Right cardiac atrium (tissue), 5 donors: ENCODE results near the gene GUK1. TPM values are rescaled to one million over a fixed set of nuclear protein-coding genes. Genes with fewer than 3 reads are reported as not detected.

Source experiments
- ATAC-seq, 2 donors: fragments of 200-7000 bp; cut with Tn5 transposase; one replicate each; pipeline versions ENCODE4 v1.8.0 to v1.9.1; 2020; ENCODE audit warnings: moderate library complexity in 2 of 2, mild to moderate bottlenecking in 1 of 2
- DNase-seq, 3 donors: peaks; one replicate each; pipeline ENCODE4 v3.0.0-alpha.2; 2020
- H3K27ac ChIP-seq: one replicate; pipeline ENCODE4 v1.5.1; 2013; ENCODE audit warnings: mild to moderate bottlenecking, low read length, control low read depth, moderate library complexity
- H3K27me3 ChIP-seq: one replicate; pipeline ENCODE4 v1.6.1; 2013; ENCODE audit not compliant: control insufficient read depth, insufficient read depth
- H3K4me1 ChIP-seq: one replicate; pipeline ENCODE4 v1.6.1; 2013; ENCODE audit warnings: low read length; ENCODE audit not compliant: control insufficient read depth, insufficient read depth
- H3K4me3 ChIP-seq: one replicate; pipeline ENCODE4 v1.5.1; 2013; ENCODE audit warnings: low read length, control low read depth
- H3K9me3 ChIP-seq: one replicate; pipeline ENCODE4 v1.6.1; 2013; ENCODE audit warnings: low read length; ENCODE audit not compliant: control insufficient read depth
- WGBS: extraction: QIAGEN DNeasy Blood & Tissue Kit; methylation state at CpG from one replicate; pipeline ENCODE4 v1.1.7; 2013; 5-methylcytosine and 5-hydroxymethylcytosine counted together
- intact Hi-C, 4 donors: fragments of 100-400 bp; cut with DNase I; formaldehyde crosslinking; loops; one replicate each; pipeline versions ENCODE4 v1.11.0 to v1.14.0; 2022 to 2023
- long read RNA-seq, 4 donors: library from polyadenylated mRNA; unstranded; transcript quantifications; one replicate each; pipeline ENCODE4 v2.0.0, GENCODE V29; 2020 to 2021
- polyA plus RNA-seq: library from polyadenylated mRNA; stranded (reverse); fragments of 200-250 nt; gene quantifications from one replicate; pipeline ENCODE4 v1.2.3, GENCODE V29; 2013
- total RNA-seq, 4 donors: library from RNA; stranded (reverse); fragmentation: NEBNext Ultra II Directional; extraction: Animal tissue kit (Norgen Biotek cat#: 25700); gene quantifications; one replicate each; pipeline ENCODE4 v1.2.1, GENCODE V29; 2021
- donor health status: healthy with polysubstance abuse.
- donor health status: DM: no; HTN: yes; CAD: no.
- donor health status: DM: no; HTN: no; CAD: no.
- donor health status: DM: no; HTN: yes; CAD: no; lungs with severe emphysema.
- donor health status: DM: yes; HTN: yes; CAD: no.

The GUK1 gene, protein sequence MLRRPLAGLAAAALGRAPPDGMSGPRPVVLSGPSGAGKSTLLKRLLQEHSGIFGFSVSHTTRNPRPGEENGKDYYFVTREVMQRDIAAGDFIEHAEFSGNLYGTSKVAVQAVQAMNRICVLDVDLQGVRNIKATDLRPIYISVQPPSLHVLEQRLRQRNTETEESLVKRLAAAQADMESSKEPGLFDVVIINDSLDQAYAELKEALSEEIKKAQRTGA
- total RNA-seq (100 to 1,000 TPM; 151 to 202 (median 169) TPM), polyA plus RNA-seq (315 TPM)
- long read RNA-seq, donor 1, transcript GUK1-208 (7 exons, 842 nt), result minor isoform, 9 of 398 reads
- long read RNA-seq, donor 1, transcript GUK1-210 (8 exons, 990 nt), result major isoform, 160 of 398 reads
- long read RNA-seq, donor 1, transcript GUK1-201 (9 exons, 1,084 nt), result minor isoform, 116 of 398 reads
- long read RNA-seq, donor 1, partial matches to known transcripts, result 17 of 398 reads
- long read RNA-seq, donor 1, other reads (novel, unspliced or antisense), result 83 of 398 reads
- long read RNA-seq, donor 2, transcript GUK1-210 (8 exons, 990 nt), result major isoform, 109 of 272 reads
- long read RNA-seq, donor 2, transcript GUK1-208 (7 exons, 842 nt), result minor isoform, 10 of 272 reads
- long read RNA-seq, donor 2, transcript GUK1-201 (9 exons, 1,084 nt), result minor isoform, 71 of 272 reads
- long read RNA-seq, donor 2, partial matches to known transcripts, result 15 of 272 reads
- long read RNA-seq, donor 2, other reads (novel, unspliced or antisense), result 54 of 272 reads
- long read RNA-seq, donor 3, transcript GUK1-208 (7 exons, 842 nt), result minor isoform, 8 of 496 reads
- long read RNA-seq, donor 3, transcript GUK1-210 (8 exons, 990 nt), result major isoform, 145 of 496 reads
- long read RNA-seq, donor 3, transcript GUK1-209 (8 exons, 937 nt), result minor isoform, 8 of 496 reads
- long read RNA-seq, donor 3, transcript GUK1-201 (9 exons, 1,084 nt), result minor isoform, 143 of 496 reads
- long read RNA-seq, donor 3, partial matches to known transcripts, result 26 of 496 reads
- long read RNA-seq, donor 3, other reads (novel, unspliced or antisense), result 149 of 496 reads
- long read RNA-seq, donor 4, transcript GUK1-210 (8 exons, 990 nt), result major isoform, 75 of 188 reads
- long read RNA-seq, donor 4, transcript GUK1-201 (9 exons, 1,084 nt), result minor isoform, 49 of 188 reads
- long read RNA-seq, donor 4, partial matches to known transcripts, result 14 of 188 reads
- long read RNA-seq, donor 4, other reads (novel, unspliced or antisense), result 41 of 188 reads

DNA sequence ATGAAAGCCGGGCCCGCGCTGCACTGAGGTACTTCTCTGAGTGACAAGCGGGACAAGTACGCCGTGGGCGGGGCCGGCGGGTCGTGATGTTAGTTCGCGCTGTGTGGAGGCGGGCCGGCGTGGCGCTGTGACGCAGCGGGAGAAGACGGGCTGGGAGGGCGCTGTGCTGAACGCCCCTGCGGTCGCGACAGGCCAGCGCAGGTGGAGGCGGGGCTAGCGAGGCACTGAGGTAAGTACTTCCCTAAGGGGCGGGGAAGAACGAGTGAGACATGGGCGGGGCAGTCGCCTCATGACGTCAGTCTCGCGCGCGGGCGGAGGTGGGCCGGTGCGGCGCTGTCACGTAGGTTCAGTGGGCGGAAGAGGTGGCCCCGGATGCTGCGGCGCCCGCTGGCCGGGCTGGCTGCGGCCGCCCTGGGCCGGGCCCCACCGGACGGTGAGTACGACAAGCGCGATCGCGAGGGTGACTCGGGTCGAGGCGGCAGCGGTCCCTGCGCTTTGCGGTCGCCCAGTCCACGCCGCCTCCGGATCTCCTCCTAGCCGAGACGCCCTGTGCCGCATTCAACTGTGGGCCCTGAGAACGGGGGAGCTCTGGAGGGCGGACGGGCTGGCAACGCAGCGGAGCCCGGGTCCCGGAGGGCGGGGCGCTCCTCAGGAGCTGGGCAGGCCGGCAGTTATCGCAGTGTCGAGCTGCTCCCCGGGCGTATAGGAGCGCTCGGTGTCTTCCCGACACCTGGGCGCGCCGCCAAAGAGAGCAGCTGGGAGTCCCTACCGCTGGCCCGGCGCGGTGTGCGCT lies at the start of gene GUK1:
GUK1 (plus strand) TSS at position 349 of the 793 bp plus-strand sequence; CDS start at position 373, 24 bp downstream.
- Histone ChIP-seq H3K4me3 (peak within 1 kb of the TSS; percentile 72), H3K27me3 (no peaks in the 10 kb centered on the region), H3K9me3 (no peaks in the 10 kb centered on the region), H3K4me1 (peaks cover 14% of the 10 kb centered on the region), H3K27ac (peak within 1 kb of the TSS; percentile 83)
- peak; percentile 96 to 97 for ATAC-seq
- peak; percentile 100 for DNase-seq
- WGBS, result under 1% methylated on average over 95 of the region's 95 CpGs
- intact Hi-C loops, result loop anchor here in 1 of 4 donors (1.0 to 10.0 kb wide), 3 partner anchors 23 to 365 kb away; no protein-coding TSS in a partner anchor

DNA sequence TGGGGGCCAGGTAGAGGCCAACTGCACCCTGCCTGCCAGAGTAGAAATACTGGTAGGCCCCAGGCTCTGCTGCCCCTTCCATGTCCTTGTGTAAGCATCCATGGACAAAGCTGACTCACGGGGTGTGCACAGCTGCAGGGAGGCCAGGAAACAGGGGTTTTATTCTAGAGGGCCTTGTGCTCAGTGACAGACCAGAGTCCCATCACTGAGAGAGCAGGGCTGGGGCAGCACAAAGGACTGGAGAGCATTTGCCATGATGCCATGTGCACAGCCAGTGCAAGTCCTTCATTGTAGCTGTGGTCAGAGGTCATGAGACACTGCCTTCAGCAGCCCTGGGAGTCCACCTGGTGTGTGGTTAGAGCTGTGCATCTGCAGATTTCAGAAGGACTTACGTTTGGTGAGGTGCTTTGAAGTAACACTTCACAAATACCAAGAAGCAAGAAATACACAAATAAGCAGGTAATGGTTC lies 49.4 kb upstream of the GUK1 start:
- Histone ChIP-seq H3K27ac (no peak overlapping the region), H3K27me3 (no peaks in the 10 kb centered on the region), H3K4me3 (no peak overlapping the region), H3K4me1 (peaks cover 48% of the 10 kb centered on the region), H3K9me3 (no peaks in the 10 kb centered on the region)
- intact Hi-C loops, result no loop called here
- ATAC-seq (peak in 1 of 2 donors; percentile 7), DNase-seq (peak in 2 of 3 donors; percentile 15 to 25)
- WGBS, result 24% methylated on average over 2 of the region's 2 CpGs

DNA sequence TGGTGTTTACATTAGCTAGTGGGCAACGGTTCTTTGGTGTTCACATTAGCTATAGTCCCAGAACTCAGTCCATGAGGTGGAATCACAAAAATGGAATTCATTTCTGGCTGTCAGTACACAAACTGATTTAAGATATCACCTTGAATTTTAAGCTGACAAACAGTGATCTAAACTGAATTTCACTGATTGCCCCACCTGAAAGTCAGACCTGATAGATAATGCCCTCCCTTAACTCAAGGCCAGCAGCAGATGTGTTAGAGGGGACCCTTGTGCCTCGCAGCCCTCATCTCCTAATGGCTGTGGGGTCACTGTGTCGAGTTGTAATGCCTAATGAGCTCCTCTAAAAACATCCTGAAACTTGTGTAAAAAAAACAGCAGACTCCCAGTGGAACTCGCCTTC lies 49.0 kb upstream of the GUK1 start:
- no peaks in the 10 kb centered on the region for H3K27me3 ChIP-seq
- ATAC-seq (no peak), DNase-seq (no peak)
- H3K4me3 ChIP-seq, result no peak overlapping the region
- intact Hi-C loops, result no loop called here
- peaks cover 47% of the 10 kb centered on the region for H3K4me1 ChIP-seq
- H3K9me3 ChIP-seq, result no peaks in the 10 kb centered on the region
- 54% methylated on average over 4 of the region's 4 CpGs for WGBS
- H3K27ac ChIP-seq, result no peak overlapping the region

DNA sequence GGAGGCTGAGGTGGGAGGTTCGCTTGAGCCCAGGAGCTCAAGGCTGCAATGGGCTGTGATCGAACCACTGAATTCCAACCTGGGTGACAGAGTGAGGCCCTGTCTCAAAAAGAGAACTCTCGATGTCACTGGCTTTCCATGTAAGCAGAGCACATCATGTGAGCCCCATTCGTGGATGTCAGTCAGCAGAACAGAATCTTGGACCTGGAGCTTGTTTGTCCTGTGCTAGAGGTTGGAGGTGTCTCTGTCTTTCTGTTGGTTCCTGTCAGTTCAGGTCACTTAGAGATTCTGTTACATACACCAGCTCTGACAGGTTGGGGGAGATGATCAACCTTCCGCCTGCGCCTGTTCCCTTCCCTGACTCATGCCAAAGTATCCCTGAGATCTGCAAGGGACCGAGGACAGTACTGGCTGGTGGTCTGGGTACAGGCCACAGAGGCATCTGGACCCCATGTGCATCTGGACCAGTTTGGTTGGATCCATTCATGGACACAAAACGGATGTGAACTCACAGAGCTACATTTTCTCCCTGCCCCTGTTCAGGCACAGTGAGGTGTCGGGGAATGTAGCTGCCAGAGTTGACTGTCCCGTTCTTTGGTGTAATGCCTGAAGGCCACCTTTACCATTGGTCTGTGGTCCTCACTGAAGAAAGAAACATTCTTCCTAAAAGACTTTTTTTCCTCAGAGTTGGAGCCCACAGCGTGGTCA lies 47.6 kb upstream of the GUK1 start:
- DNase-seq (peak in 1 of 3 donors; percentile 21), ATAC-seq (no peak)
- H3K27me3 ChIP-seq, result no peaks in the 10 kb centered on the region
- H3K4me1 ChIP-seq, result peaks cover 41% of the 10 kb centered on the region
- H3K9me3 ChIP-seq, result no peaks in the 10 kb centered on the region
- 88% methylated on average over 11 of the region's 11 CpGs for WGBS
- intact Hi-C loops, result no loop called here
- H3K4me3 ChIP-seq, result no peak overlapping the region
- H3K27ac ChIP-seq, result no peak overlapping the region

DNA sequence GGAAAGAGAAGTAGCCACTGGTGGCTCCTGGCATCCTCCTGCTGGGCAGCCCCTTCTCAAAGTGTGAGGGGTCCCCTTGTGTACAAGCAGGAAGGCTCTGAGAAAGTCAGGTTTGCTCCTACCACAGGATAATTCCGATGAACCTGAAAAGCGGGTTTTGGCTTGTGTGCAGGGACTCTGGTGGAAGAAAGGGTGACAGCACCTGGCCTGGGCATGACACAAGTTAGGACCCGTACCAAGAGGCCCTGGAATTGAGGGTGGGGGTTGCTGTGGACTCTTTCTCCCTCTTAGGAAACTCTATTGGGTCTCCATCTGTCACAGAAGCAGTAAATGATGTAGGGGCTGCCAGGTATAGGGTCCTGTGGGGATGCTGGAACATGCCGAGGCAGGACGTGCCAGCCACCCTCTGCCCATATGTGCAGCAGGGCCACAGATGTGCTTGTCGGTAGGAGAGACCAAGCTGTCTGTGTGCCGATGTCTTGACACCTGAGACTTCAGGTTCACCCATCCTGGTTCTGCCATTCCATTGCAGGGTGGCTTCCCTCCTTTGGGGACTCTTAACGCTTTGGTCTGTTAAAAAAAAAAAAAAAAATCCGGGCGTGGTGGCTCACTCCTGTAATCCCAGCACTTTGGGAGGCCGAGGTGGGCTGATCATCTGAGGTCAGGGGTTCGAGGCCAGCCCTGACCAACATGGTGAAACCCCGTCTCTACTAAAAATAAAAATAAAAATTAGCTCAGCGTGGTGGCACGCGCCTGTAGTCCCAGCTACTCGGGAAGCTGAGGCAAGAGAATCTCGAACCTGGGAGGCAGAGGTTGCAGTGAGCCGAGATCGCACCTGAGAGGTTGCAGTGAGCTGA lies 46.8 kb upstream of the GUK1 start:
- Histone ChIP-seq H3K4me1 (peaks cover 33% of the 10 kb centered on the region), H3K27me3 (no peaks in the 10 kb centered on the region), H3K9me3 (no peaks in the 10 kb centered on the region), H3K27ac (no peak overlapping the region), H3K4me3 (no peak overlapping the region)
- ATAC-seq (no peak), DNase-seq (peak in 1 of 3 donors; percentile 19)
- intact Hi-C loops, result no loop called here
- WGBS, result 94% methylated on average over 20 of the region's 20 CpGs

DNA sequence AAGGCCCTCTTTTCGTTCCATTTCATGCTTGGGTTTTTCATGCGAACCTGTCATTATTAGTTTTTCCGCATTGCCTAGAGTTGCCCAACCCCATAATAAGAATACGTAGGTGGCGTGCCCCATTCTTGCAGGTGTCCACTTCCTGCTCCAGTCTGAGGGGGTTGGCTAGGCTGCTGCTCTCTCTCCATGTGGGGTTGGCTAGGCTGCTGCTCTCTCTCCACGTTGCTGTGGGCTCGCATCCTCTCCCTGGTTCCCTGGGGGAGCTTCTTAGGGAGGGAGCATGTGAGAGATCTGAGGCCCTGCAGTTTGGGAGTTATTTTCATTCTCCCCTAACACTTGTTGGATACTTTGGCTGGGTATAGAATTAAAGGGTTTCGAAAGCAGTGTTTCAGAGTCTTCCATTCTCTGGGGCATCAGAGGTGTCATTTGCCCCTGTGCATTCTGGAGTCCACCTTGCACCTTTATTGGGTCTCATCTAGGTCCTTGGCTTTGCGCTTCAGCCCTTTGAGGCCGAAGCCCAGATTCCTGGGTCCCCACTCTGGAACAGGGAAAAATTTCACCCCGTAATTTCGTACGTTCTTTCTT lies 45.6 kb upstream of the GUK1 start:
- no peak for ATAC-seq
- H3K27ac ChIP-seq, result no peak overlapping the region
- no peaks in the 10 kb centered on the region for H3K27me3 ChIP-seq
- DNase-seq, result no peak
- no peaks in the 10 kb centered on the region for H3K9me3 ChIP-seq
- intact Hi-C loops, result no loop called here
- peaks cover 24% of the 10 kb centered on the region for H3K4me1 ChIP-seq
- 88% methylated on average over 13 of the region's 13 CpGs for WGBS
- H3K4me3 ChIP-seq, result no peak overlapping the region

DNA sequence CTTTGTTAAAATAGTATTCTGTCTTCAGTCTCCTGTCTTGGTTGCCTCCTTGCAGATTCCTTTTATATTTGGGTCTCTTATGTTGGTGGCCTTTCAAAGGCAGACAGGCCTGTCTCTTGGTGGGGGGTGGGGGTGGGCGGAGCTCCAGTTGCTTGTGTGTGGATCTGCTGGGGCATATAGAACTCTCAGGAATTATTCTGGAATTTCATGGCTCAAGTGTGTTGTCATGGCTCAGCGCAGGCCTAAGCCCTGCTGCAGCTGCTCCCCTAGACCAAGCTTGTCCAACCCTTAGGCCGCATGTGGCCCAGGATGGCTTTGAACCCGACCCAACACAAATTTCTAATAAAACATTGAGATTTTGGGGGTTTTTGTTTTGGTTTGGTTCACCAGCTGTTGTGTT lies 44.9 kb upstream of the GUK1 start:
- H3K27ac ChIP-seq, result no peak overlapping the region
- H3K4me1 ChIP-seq, result peaks cover 17% of the 10 kb centered on the region
- intact Hi-C loops, result no loop called here
- H3K4me3 ChIP-seq, result no peak overlapping the region
- WGBS, result 98% methylated on average over 4 of the region's 4 CpGs
- H3K9me3 ChIP-seq, result no peaks in the 10 kb centered on the region
- no peak for ATAC-seq
- H3K27me3 ChIP-seq, result no peaks in the 10 kb centered on the region
- DNase-seq, result no peak

DNA sequence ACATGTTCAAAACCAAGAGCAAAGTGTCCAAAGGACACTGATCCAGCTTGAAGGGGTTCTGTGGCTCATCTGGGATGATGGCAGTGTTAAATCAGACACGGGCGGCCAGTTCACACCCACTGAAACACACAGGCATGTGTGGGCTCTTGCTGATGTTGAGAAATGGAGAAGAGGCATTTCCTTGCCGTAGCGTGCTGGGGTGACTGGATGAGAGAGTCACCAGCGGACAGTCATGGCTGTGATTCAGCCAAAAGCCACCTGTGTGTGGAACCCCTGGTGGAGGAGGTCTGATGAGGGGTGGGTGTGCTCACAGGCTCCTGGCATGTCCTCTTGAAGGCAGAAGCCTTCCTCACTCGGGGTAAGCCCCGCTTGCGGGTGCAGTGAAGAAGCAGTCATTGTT lies 44.1 kb upstream of the GUK1 start:
- Histone ChIP-seq H3K27ac (no peak overlapping the region), H3K9me3 (no peaks in the 10 kb centered on the region), H3K4me3 (no peak overlapping the region), H3K27me3 (no peaks in the 10 kb centered on the region), H3K4me1 (peaks cover 10% of the 10 kb centered on the region)
- DNase-seq, result no peak
- ATAC-seq, result no peak
- intact Hi-C loops, result no loop called here
- 92% methylated on average over 8 of the region's 8 CpGs for WGBS
